OCI-LY3 (cell line): ENCODE results near the gene BTBD2.

Source experiments
- CTCF ChIP-seq: fragments of 200-600, 300-600 bp; sonication (generic); IDR thresholded peaks from 2 replicates; pipeline ENCODE4 v1.5.1; 2014; ENCODE audit warnings: antibody characterized with exemption, low read length, low read depth
- EZH2phosphoT487 ChIP-seq: fragments of 200-600 bp; shearing (Covaris generic); IDR thresholded peaks from 2 replicates; pipeline ENCODE4 v1.6.1; 2018; ENCODE audit warnings: antibody characterized with exemption, mixed run types, low read depth

- TF ChIP-seq CTCF (no peak), EZH2phosphoT487 (no peak)
Observed at GRCh38 chr19:2056837-2057192, 41.3 kb upstream of the BTBD2 start.
